K562 (cell line): ENCODE results near the gene PPIA. TPM values are rescaled to one million over a fixed set of nuclear protein-coding genes. Genes with fewer than 3 reads are reported as not detected.

Source experiments
- ATAC-seq: fragments of 200-7000 bp; cut with Tn5 transposase; 3 replicates; pipeline ENCODE4 v1.9.1; 2020; ENCODE audit warnings: moderate library complexity
- BruUV-seq: library from RNA; stranded (reverse); fragments of 400-500 nt; replicated peaks from 2 replicates; lab custom pipeline; 2021; lab: Mats Ljungman, UMichigan
- CTCF ChIA-PET: fragments of 300-600 bp; formaldehyde crosslinking; extraction: SDS; loops from one replicate; lab custom pipeline; 2021; ENCODE audit warnings: low intra/inter-chr PET ratio; lab: Yijun Ruan, JAX
- POLR2A ChIA-PET: fragments of 300-600, 350-650 bp; sonication (Branson Sonifier 250); formaldehyde crosslinking; extraction: SDS; loops from one replicate; lab custom pipeline; 2021; ENCODE audit warnings: antibody characterized with exemption, inconsistent platforms; lab: Yijun Ruan, JAX
- DNase-seq, 4 experiments: peaks; one replicate each; pipeline versions ENCODE4 v3.0.0 to v3.0.0-alpha.2; 2011 to 2018; ENCODE audit warnings: low spot score in 3 of 4, mixed read lengths in 3 of 4; ENCODE audit errors: extremely low read depth in 1 of 4
- FAIRE-seq: peaks from 2 replicates; lab custom pipeline; 2011; peaks lifted over from hg19 to GRCh38; lab: Jason Lieb, UNC
- H2AFZ ChIP-seq: 2 replicates; pipeline ENCODE4 v1.6.0; 2011; ENCODE audit warnings: low read depth, low read length, control low read depth, inconsistent platforms
- H3K27ac ChIP-seq: fragments of 200-600 bp; 3 replicates; pipeline ENCODE4 v1.8.0; 2011; ENCODE audit warnings: low read depth, mild to moderate bottlenecking, control low read depth, inconsistent platforms, low read length, moderate library complexity, mixed read lengths; ENCODE audit errors: extremely low read depth
- H3K27me3 ChIP-seq, 2 experiments: fragments of 300-600 bp in 1 of 2; 2 replicates in 1 of 2; 3 replicates in 1 of 2; pipeline versions ENCODE4 v1.6.0 to v1.8.0; 2011; ENCODE audit warnings: inconsistent platforms in 2 of 2, low read length in 2 of 2, mild to moderate bottlenecking in 1 of 2, mixed read lengths in 1 of 2, moderate library complexity in 1 of 2; ENCODE audit not compliant: control insufficient read depth in 2 of 2, insufficient read depth in 2 of 2
- H3K36me3 ChIP-seq: fragments of 300-600 bp; 3 replicates; pipeline ENCODE4 v1.8.0; 2011; ENCODE audit warnings: mild to moderate bottlenecking, low read length, inconsistent platforms; ENCODE audit not compliant: control insufficient read depth, insufficient read depth
- H3K4me1 ChIP-seq, 2 experiments: fragments of 200-600 bp in 1 of 2; replicated peaks in 1 of 2; 2 replicates in 1 of 2; 3 replicates in 1 of 2; pipeline versions ENCODE4 v1.5.1 to v1.8.0; 2011; ENCODE audit warnings: inconsistent platforms in 2 of 2, low read length in 2 of 2, mild to moderate bottlenecking in 1 of 2, mixed read lengths in 1 of 2, moderate library complexity in 1 of 2; ENCODE audit not compliant: control insufficient read depth in 2 of 2, insufficient read depth in 2 of 2
- H3K4me2 ChIP-seq: 2 replicates; pipeline ENCODE4 v1.6.1; 2011; ENCODE audit warnings: low read length, control low read depth, inconsistent platforms, mixed read lengths; ENCODE audit not compliant: insufficient read depth
- H3K4me3 ChIP-seq: fragments of 200-600 bp; sonication (generic), shearing (Covaris generic); 2 replicates; pipeline ENCODE4 v1.5.1; 2016; ENCODE audit warnings: control low read depth, inconsistent platforms
- H3K79me2 ChIP-seq: fragments of 200-600 bp; 3 replicates; pipeline ENCODE4 v1.8.0; 2011; ENCODE audit warnings: low read length, inconsistent platforms; ENCODE audit not compliant: control insufficient read depth, insufficient read depth
- H3K9ac ChIP-seq, 2 experiments: 2 replicates each; pipeline versions ENCODE4 v1.6.0 to v1.6.1; 2011; ENCODE audit warnings: low read depth in 2 of 2, low read length in 2 of 2, control low read depth in 1 of 2, inconsistent platforms in 1 of 2, mild to moderate bottlenecking in 1 of 2, mixed read lengths in 1 of 2; ENCODE audit not compliant: insufficient read depth in 1 of 2
- H3K9me1 ChIP-seq: one replicate; pipeline ENCODE4 v1.6.0; 2011; ENCODE audit warnings: inconsistent platforms, mild to moderate bottlenecking, low read length, moderate library complexity; ENCODE audit not compliant: control insufficient read depth, insufficient read depth
- H3K9me3 ChIP-seq: replicated peaks from 2 replicates; pipeline ENCODE4 v1.5.1; 2011; ENCODE audit warnings: low read depth, low read length, inconsistent platforms; ENCODE audit not compliant: control insufficient read depth, insufficient read depth
- H4K20me1 ChIP-seq: replicated peaks from 2 replicates; pipeline ENCODE4 v1.6.1; 2011; ENCODE audit warnings: low read length, inconsistent platforms, mixed read lengths; ENCODE audit not compliant: control insufficient read depth, insufficient read depth
- CCNT2 ChIP-seq: IDR thresholded peaks from 2 replicates; pipeline ENCODE4 v1.6.1; 2011; ENCODE audit warnings: borderline replicate concordance, low read depth, mild to moderate bottlenecking, moderate library complexity, mixed read lengths, low read length; ENCODE audit not compliant: insufficient read length; ENCODE audit errors: extremely low read depth
- GATAD2A ChIP-seq: fragments of 450-650 bp; IDR thresholded peaks from 2 replicates; pipeline ENCODE4 v1.6.1; 2017
- JUN ChIP-seq, 2 experiments: sonication (generic) in 1 of 2; formaldehyde crosslinking in 1 of 2; IDR thresholded peaks; 2 replicates each; pipeline versions ENCODE4 v1.6.1 to v1.8.0; 2012 to 2022; ENCODE audit warnings: borderline replicate concordance in 2 of 2, mild to moderate bottlenecking in 2 of 2, improper control_type of control experiment in 1 of 2, low read depth in 1 of 2, low read length in 1 of 2, missing genetic modification reagents in 1 of 2
- POLR2G ChIP-seq: fragments of 200-400 bp; formaldehyde crosslinking; IDR thresholded peaks from 2 replicates; pipeline ENCODE4 v1.6.1; 2017; ENCODE audit warnings: low read depth, mild to moderate bottlenecking, antibody characterized with exemption, low read length, moderate library complexity
- RUNX1 ChIP-seq: sonication (generic); IDR thresholded peaks from 2 replicates; pipeline ENCODE4 v1.6.1; 2016; ENCODE audit warnings: antibody characterized with exemption, low read depth
- SIN3A ChIP-seq, 2 experiments: fragments of 150-350 bp in 1 of 2; IDR thresholded peaks; 2 replicates each; pipeline ENCODE4 v1.6.1; 2011 to 2016; ENCODE audit warnings: borderline replicate concordance in 2 of 2, low read depth in 2 of 2, low read length in 2 of 2, mild to moderate bottlenecking in 2 of 2, moderate library complexity in 2 of 2; ENCODE audit not compliant: control insufficient read depth in 1 of 2
- SMARCA5 ChIP-seq: fragments of 450-650 bp; IDR thresholded peaks from 2 replicates; pipeline ENCODE4 v1.6.1; 2016
- WGBS: fragments of 100-300 bp; shearing (Covaris generic); methylation state at CpG from one replicate; pipeline ENCODE4 v1.1.6; 2016; ENCODE audit warnings: low coverage, mixed read lengths; ENCODE audit not compliant: insufficient coverage; ENCODE audit errors: missing lambda C conversion rate; 5-methylcytosine and 5-hydroxymethylcytosine counted together
- in situ Hi-C: fragments of 300-500 bp; cut with MboI; formaldehyde crosslinking; loops from 4 replicates; pipeline ENCODE4 v1.15.0; 2018; ENCODE audit warnings: inconsistent platforms, mixed read lengths
- intact Hi-C: fragments of 100-400 bp; cut with micrococcal nuclease; formaldehyde crosslinking; loops from 2 replicates; pipeline ENCODE4 v1.14.2; 2022
- polyA plus RNA-seq, 8 experiments: library from polyadenylated mRNA; depleted of rRNA in 4 of 8; stranded (reverse) in 5 of 8; unstranded in 3 of 8; fragments of >200 nt; fragmentation: Nextera tagmentation in 2 of 8; fragmentation: Illumina TruSeq in 1 of 8; extraction: Ambion mirVana in 2 of 8; extraction: Trizol in 1 of 8; gene quantifications; 2 replicates each; pipeline versions ENCODE4 v1.2.1 to v1.2.3, GENCODE V29; 2011 to 2014; ENCODE audit warnings: inconsistent platforms in 1 of 8, missing spikeins in 1 of 8
- total RNA-seq, 7 experiments: library from RNA; depleted of rRNA in 6 of 7; stranded (reverse); fragments of >200 nt in 6 of 7; fragmentation: Illumina TruSeq in 2 of 7; extraction: Trizol in 2 of 7; gene quantifications; 2 replicates each; pipeline versions ENCODE4 v1.2.1 to v1.2.3, GENCODE V29; 2011 to 2021; ENCODE audit warnings: low replicate concordance in 1 of 7
- TF ChIP-seq, protein P1 (sequence below): fragments of 250-450 bp; sonication (Bioruptor Pico); IDR thresholded peaks from 2 replicates; pipeline ENCODE4 v1.8.0; 2022; ENCODE audit warnings: inconsistent platforms, mild to moderate bottlenecking, moderate library complexity, borderline replicate concordance
- TF ChIP-seq, protein P2 (sequence below): fragments of 450-650 bp; IDR thresholded peaks from 2 replicates; pipeline ENCODE4 v1.6.1; 2016; ENCODE audit warnings: antibody characterized with exemption
- TF ChIP-seq, protein P3 (sequence below): fragments of 450-650 bp; IDR thresholded peaks from 2 replicates; pipeline ENCODE4 v1.6.1; 2016; ENCODE audit warnings: borderline replicate concordance
- TF ChIP-seq, protein P4 (sequence below), 3 experiments: IDR thresholded peaks in 2 of 3; conservative IDR thresholded peaks in 1 of 3; 2 replicates each; pipeline ENCODE4 v1.5.1; 2011 to 2012; ENCODE audit warnings: low read length in 3 of 3, mild to moderate bottlenecking in 3 of 3, control low read depth in 2 of 3, improper control_type of control experiment in 1 of 3, inconsistent platforms in 1 of 3, low read depth in 1 of 3, mixed read lengths in 1 of 3, moderate library complexity in 1 of 3; ENCODE audit not compliant: insufficient read depth in 2 of 3

Gene PPIA
- total and polyA plus RNA-seq, 9 of the 15 experiments (the other 6 are each of a cell fraction or from before 2014, with no cell fraction given), result 2,583 to 7,504 (median 3,973) TPM

DNA sequence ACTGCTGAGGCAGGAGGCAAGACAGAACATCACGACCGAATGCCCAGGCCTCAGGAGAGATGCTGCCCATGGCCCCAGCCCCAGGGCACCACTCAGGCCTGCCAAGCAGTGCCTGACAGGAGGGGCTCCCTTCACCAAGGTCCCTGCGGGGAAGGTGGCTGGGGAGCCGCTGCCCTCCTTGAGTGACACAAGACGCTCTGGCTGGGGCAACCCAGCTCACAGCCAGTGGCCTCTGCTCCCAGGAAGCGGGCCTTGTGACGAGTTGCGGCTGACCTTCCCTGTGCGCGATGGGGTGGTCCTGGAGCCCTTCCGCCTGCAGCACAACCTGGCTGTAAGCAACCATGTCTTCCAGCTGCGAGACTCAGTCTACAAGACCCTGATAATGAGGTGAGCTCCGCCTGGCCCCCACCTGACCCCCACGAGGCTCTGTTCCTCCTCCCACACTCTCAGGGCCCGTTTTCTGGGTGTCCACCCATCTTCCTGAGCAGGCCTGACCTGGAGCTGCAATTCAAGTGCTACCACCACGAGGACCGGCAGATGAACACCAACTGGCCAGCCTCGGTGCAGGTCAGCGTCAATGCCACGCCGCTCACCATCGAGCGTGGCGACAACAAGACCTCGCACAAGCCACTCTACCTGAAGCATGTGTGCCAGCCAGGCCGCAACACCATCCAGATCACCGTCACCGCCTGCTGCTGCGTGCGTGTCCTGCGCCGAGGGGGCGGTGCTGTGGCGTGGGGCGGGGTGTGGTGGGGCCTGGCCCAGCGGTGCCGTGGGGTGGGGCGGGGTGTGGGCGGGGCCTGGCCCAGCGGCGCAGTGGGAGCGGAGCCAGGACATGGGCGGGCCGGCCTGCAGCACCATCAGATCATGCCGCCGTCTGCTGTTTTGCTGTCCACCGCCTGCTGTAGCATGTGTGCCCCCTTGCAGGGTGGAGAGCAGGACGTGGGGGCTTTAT lies 35.0 kb upstream of the PPIA start:
- ATAC-seq (peak; percentile 98), DNase-seq (peak; percentile 94 to 99 (median 99)), FAIRE-seq (peak; percentile 89)
- Histone ChIP-seq H3K79me2 (peaks cover 10% of the 10 kb centered on the region; the same call in 2 of the 3 replicates), H3K27me3 (no peaks in the 10 kb centered on the region), H3K9ac (peak overlapping the region; percentile 70 to 92), H3K4me2 (peak overlapping the region; percentile 89), H3K9me1 (no peaks in the 10 kb centered on the region), H3K4me1 (peaks cover 16 to 54% of the 10 kb centered on the region in 2 experiments; a peak in 4 of 5 replicates), H3K4me3 (peak overlapping the region; percentile 46), H3K36me3 (peaks cover 79% of the 10 kb centered on the region; the same call in 2 of the 3 replicates), H3K9me3 (no peaks in the 10 kb centered on the region), H2AFZ (peak overlapping the region; percentile 95), H3K27ac (peak overlapping the region; percentile 62), H4K20me1 (no peaks in the 10 kb centered on the region)
- 9% methylated on average over 37 of the region's 48 CpGs for WGBS
- BruUV-seq, result TSS peak; percentile 75
- intact Hi-C loops, result loop anchor here (5.0 kb wide), 2 partner anchors 154 to 174 kb away; partner anchors contain the start of gene OGDH
- ChIA-PET CTCF (no interaction called here), POLR2A (interaction anchor here (0.5 to 1.2 kb wide), 3 partner anchors 17 to 212 kb away, joined by 3 read pairs; partner anchors contain the start of gene TMED4)
- in situ Hi-C loops, result no loop called here
- TF ChIP-seq, protein P1, sequence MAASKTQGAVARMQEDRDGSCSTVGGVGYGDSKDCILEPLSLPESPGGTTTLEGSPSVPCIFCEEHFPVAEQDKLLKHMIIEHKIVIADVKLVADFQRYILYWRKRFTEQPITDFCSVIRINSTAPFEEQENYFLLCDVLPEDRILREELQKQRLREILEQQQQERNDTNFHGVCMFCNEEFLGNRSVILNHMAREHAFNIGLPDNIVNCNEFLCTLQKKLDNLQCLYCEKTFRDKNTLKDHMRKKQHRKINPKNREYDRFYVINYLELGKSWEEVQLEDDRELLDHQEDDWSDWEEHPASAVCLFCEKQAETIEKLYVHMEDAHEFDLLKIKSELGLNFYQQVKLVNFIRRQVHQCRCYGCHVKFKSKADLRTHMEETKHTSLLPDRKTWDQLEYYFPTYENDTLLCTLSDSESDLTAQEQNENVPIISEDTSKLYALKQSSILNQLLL (CRISPR knock-in tag), result no peak
- TF ChIP-seq, protein P2, sequence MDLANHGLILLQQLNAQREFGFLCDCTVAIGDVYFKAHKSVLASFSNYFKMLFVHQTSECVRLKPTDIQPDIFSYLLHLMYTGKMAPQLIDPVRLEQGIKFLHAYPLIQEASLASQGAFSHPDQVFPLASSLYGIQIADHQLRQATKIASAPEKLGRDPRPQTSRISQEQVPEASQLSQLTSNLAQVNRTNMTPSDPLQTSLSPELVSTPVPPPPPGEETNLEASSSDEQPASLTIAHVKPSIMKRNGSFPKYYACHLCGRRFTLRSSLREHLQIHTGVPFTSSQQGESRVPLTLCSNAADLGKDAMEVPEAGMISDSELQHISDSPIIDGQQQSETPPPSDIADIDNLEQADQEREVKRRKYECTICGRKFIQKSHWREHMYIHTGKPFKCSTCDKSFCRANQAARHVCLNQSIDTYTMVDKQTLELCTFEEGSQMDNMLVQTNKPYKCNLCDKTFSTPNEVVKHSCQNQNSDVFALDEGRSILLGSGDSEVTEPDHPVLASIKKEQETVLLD, result 0 out of 2 replicates have a peak, but pooled peaks have one; percentile 40
- no peak for TF ChIP-seq GATAD2A
- TF ChIP-seq, protein P3, sequence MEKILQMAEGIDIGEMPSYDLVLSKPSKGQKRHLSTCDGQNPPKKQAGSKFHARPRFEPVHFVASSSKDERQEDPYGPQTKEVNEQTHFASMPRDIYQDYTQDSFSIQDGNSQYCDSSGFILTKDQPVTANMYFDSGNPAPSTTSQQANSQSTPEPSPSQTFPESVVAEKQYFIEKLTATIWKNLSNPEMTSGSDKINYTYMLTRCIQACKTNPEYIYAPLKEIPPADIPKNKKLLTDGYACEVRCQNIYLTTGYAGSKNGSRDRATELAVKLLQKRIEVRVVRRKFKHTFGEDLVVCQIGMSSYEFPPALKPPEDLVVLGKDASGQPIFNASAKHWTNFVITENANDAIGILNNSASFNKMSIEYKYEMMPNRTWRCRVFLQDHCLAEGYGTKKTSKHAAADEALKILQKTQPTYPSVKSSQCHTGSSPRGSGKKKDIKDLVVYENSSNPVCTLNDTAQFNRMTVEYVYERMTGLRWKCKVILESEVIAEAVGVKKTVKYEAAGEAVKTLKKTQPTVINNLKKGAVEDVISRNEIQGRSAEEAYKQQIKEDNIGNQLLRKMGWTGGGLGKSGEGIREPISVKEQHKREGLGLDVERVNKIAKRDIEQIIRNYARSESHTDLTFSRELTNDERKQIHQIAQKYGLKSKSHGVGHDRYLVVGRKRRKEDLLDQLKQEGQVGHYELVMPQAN, result 0 out of 2 replicates have a peak, but pooled peaks have one; percentile 79
- TF ChIP-seq RUNX1, result no peak
- TF ChIP-seq SMARCA5, result no peak
- TF ChIP-seq SIN3A (IDR thresholded peaks at IDR 0.05; ENCODE audit: borderline replicate concordance in 2 of 2, control insufficient read depth in 1 of 2, low read depth in 2 of 2, low read length in 2 of 2), result peak; percentile 77 to 85; a peak in 1 of 4 replicates
- TF ChIP-seq CCNT2, result peak; percentile 42
- TF ChIP-seq POLR2G, result peak; percentile 76
- TF ChIP-seq, protein P4, sequence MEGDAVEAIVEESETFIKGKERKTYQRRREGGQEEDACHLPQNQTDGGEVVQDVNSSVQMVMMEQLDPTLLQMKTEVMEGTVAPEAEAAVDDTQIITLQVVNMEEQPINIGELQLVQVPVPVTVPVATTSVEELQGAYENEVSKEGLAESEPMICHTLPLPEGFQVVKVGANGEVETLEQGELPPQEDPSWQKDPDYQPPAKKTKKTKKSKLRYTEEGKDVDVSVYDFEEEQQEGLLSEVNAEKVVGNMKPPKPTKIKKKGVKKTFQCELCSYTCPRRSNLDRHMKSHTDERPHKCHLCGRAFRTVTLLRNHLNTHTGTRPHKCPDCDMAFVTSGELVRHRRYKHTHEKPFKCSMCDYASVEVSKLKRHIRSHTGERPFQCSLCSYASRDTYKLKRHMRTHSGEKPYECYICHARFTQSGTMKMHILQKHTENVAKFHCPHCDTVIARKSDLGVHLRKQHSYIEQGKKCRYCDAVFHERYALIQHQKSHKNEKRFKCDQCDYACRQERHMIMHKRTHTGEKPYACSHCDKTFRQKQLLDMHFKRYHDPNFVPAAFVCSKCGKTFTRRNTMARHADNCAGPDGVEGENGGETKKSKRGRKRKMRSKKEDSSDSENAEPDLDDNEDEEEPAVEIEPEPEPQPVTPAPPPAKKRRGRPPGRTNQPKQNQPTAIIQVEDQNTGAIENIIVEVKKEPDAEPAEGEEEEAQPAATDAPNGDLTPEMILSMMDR (IDR thresholded peaks at IDR 0.05 in 2 of 3, conservative IDR thresholded peaks at IDR 0.05 in 1 of 3; ENCODE audit: insufficient read depth in 2 of 3, low read depth in 1 of 3, low read length in 3 of 3), result peak in 1 of 3 experiments; percentile 8; a peak in 1 of 6 replicates
- 0 out of 2 replicates have a peak, but pooled peaks have one; percentile 7 for TF ChIP-seq JUN (IDR thresholded peaks at IDR 0.05; ENCODE audit: borderline replicate concordance, low read depth, low read length)
- TF ChIP-seq JUN (CRISPR knock-in tag; IDR thresholded peaks at IDR 0.05; ENCODE audit: borderline replicate concordance), result no peak
